Prostate gland (tissue), 2 donors: ENCODE results near the gene FTCD.

Experiments used
- POLR2A ChIP-seq: fragments of 450-650 bp; IDR thresholded peaks from one replicate; pipeline ENCODE4 v1.6.1; 2016; ENCODE audit warnings: antibody characterized with exemption, mild to moderate bottlenecking
- POLR2AphosphoS5 ChIP-seq: sonication (generic); formaldehyde crosslinking; IDR thresholded peaks from one replicate; pipeline ENCODE4 v1.6.1; 2017; ENCODE audit warnings: antibody characterized with exemption
- TF ChIP-seq, protein P1 (sequence below), 4 experiments: fragments of 200-600 bp in 2 of 4; fragments of 450-650 bp in 2 of 4; sonication (generic) in 2 of 4; IDR thresholded peaks; 1 replicate in 3 of 4; 2 replicates in 1 of 4; pipeline ENCODE4 v1.5.1; 2016 to 2019; ENCODE audit warnings: antibody characterized with exemption in 4 of 4, mild to moderate bottlenecking in 2 of 4, moderate library complexity in 2 of 4

DNA sequence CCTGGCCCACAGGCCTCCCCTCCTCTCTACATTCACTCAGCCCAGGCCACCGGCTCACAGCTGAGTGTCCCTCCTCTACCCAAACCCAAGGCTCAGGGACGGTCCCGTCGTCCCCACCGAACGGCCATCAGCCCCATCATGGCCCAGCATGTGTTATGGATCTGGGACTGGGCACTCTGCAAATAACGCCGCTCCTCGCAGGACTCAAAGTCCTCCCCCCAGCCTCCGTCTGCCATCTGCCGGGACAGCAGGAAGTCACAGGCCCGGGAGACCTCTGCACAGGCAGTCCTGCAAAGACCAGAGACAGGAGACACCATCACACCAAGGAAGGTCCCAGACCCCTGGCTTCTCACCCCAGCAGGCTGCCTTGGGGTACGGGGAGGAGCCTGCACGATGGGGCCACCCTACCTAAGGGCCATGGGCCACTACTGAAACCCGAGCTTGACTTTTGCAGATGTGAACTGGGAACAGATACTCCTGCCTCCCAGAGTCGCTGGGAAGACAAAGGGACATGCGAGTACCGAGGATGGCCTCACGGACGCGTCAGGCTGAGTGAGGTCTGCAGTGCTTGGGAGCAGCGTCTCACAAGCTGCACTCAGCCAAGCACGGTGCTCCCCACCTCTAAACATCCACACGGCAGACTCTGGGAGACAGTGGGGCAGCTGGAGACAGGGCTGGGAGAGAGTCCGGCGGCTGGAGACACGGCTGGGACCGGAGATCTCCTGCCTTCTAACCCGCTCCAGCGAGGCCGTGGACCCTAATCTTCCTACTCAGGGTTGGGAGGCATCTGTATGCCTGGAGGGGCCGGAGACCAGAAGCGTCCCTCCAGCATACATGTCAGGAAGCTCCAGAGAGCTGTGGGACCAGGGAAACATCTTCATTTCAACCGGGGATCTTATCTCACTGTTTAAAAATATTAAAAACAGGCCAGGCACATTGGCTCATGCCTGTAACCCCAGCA is 39.3 kb upstream of the FTCD start:
- TF ChIP-seq, protein P1, sequence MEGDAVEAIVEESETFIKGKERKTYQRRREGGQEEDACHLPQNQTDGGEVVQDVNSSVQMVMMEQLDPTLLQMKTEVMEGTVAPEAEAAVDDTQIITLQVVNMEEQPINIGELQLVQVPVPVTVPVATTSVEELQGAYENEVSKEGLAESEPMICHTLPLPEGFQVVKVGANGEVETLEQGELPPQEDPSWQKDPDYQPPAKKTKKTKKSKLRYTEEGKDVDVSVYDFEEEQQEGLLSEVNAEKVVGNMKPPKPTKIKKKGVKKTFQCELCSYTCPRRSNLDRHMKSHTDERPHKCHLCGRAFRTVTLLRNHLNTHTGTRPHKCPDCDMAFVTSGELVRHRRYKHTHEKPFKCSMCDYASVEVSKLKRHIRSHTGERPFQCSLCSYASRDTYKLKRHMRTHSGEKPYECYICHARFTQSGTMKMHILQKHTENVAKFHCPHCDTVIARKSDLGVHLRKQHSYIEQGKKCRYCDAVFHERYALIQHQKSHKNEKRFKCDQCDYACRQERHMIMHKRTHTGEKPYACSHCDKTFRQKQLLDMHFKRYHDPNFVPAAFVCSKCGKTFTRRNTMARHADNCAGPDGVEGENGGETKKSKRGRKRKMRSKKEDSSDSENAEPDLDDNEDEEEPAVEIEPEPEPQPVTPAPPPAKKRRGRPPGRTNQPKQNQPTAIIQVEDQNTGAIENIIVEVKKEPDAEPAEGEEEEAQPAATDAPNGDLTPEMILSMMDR (IDR thresholded peaks at IDR 0.05), result no peak
- no peak for TF ChIP-seq POLR2A
- TF ChIP-seq POLR2AphosphoS5, result no peak
